GM12878 (cell line): ENCODE data around the gene ARRDC4. TPM values are rescaled to one million over a fixed set of nuclear protein-coding genes. Genes with fewer than 3 reads are reported as not detected.

Source experiments
- ATAC-seq: fragments of 200-7000 bp; cut with Tn5 transposase; 3 replicates; pipeline ENCODE4 v1.9.1; 2020; ENCODE audit warnings: mild to moderate bottlenecking, moderate library complexity
- BruUV-seq: library from RNA; stranded (reverse); fragments of 400-500 nt; replicated peaks from 2 replicates; lab custom pipeline; 2021; lab: Mats Ljungman, UMichigan
- CTCF ChIA-PET: fragments of 300-600 bp; sonication (Branson Sonifier 250); formaldehyde crosslinking; extraction: SDS; loops from one replicate; lab custom pipeline; 2021; ENCODE audit warnings: inconsistent platforms; lab: Yijun Ruan, JAX
- POLR2A ChIA-PET: fragments of 350-600 bp; formaldehyde crosslinking; extraction: SDS; loops from one replicate; lab custom pipeline; 2021; ENCODE audit warnings: inconsistent platforms; lab: Charles Lee
- RAD21 ChIA-PET: fragments of 300-600 bp; sonication (Branson Sonifier 250); formaldehyde crosslinking; loops from one replicate; lab custom pipeline; 2023; ENCODE audit warnings: antibody characterized with exemption; ENCODE audit not compliant: unreplicated experiment; lab: Charles Lee
- SMC1A ChIA-PET: fragments of 300-600 bp; sonication (Branson Sonifier 250); formaldehyde crosslinking; loops from one replicate; lab custom pipeline; 2023; ENCODE audit not compliant: unreplicated experiment, uncharacterized antibody; lab: Charles Lee
- DNase-seq: peaks from one replicate; pipeline ENCODE4 v3.0.0-alpha.2; 2011; ENCODE audit warnings: low read depth, low spot score
- FAIRE-seq: peaks from 3 replicates; lab custom pipeline; 2011; peaks lifted over from hg19 to GRCh38; lab: Jason Lieb, UNC
- H2AFZ ChIP-seq: 2 replicates; pipeline ENCODE4 v1.6.0; 2011; ENCODE audit warnings: low read depth, low read length, control low read depth; ENCODE audit not compliant: control insufficient read depth
- H3K27ac ChIP-seq: 2 replicates; pipeline ENCODE4 v1.5.1; 2011; ENCODE audit warnings: control low read depth; ENCODE audit not compliant: control insufficient read depth, insufficient read depth
- H3K27me3 ChIP-seq, 2 experiments: replicated peaks in 1 of 2; 2 replicates each; pipeline versions ENCODE4 v1.6.0 to v1.6.1; 2011; ENCODE audit warnings: low read length in 1 of 2; ENCODE audit not compliant: control insufficient read depth in 2 of 2, insufficient read depth in 2 of 2
- H3K36me3 ChIP-seq, 2 experiments: 2 replicates each; pipeline ENCODE4 v1.5.1; 2011; ENCODE audit warnings: low read length in 1 of 2; ENCODE audit not compliant: control insufficient read depth in 2 of 2, insufficient read depth in 2 of 2
- H3K4me1 ChIP-seq: 2 replicates; pipeline ENCODE4 v1.6.1; 2011; ENCODE audit warnings: mild to moderate bottlenecking, low read length, moderate library complexity, mixed read lengths; ENCODE audit not compliant: control insufficient read depth, insufficient read depth
- H3K4me2 ChIP-seq: 2 replicates; pipeline ENCODE4 v1.6.0; 2011; ENCODE audit warnings: control low read depth; ENCODE audit not compliant: control insufficient read depth, insufficient read depth
- H3K4me3 ChIP-seq: fragments of 200-600 bp; sonication (generic); 2 replicates; pipeline ENCODE4 v1.5.1; 2016
- H3K79me2 ChIP-seq: 2 replicates; pipeline ENCODE4 v1.6.0; 2011; ENCODE audit warnings: low read length; ENCODE audit not compliant: control insufficient read depth, insufficient read depth
- H3K9ac ChIP-seq: 2 replicates; pipeline ENCODE4 v1.8.0; 2011; ENCODE audit warnings: low read length, control low read depth, mixed read lengths; ENCODE audit not compliant: control insufficient read depth, insufficient read depth
- H3K9me3 ChIP-seq: replicated peaks from 3 replicates; pipeline ENCODE4 v1.5.1; 2011; ENCODE audit warnings: mild to moderate bottlenecking, low read length; ENCODE audit not compliant: control insufficient read depth, insufficient read depth
- H4K20me1 ChIP-seq: 2 replicates; pipeline ENCODE4 v1.6.0; 2011; ENCODE audit not compliant: control insufficient read depth, insufficient read depth
- CTCF ChIP-seq, 3 experiments: IDR thresholded peaks in 2 of 3; conservative IDR thresholded peaks in 1 of 3; 2 replicates each; pipeline ENCODE4 v1.5.1; 2011; ENCODE audit warnings: low read depth in 3 of 3, low read length in 3 of 3, mild to moderate bottlenecking in 3 of 3, control low read depth in 2 of 3, moderate library complexity in 2 of 3, inconsistent platforms in 1 of 3, mixed read lengths in 1 of 3; ENCODE audit not compliant: control insufficient read depth in 2 of 3, insufficient read depth in 1 of 3; ENCODE audit errors: extremely low read depth in 1 of 3
- MLLT1 ChIP-seq: fragments of 450-650 bp; IDR thresholded peaks from 2 replicates; pipeline ENCODE4 v1.6.1; 2016; ENCODE audit warnings: mild to moderate bottlenecking
- WGBS: methylation state at CpG from one replicate; pipeline ENCODE4 v1.1.6; 2016; ENCODE audit warnings: low lambda C conversion rate; ENCODE audit not compliant: insufficient replicate concordance, insufficient coverage; ENCODE audit errors: missing lambda C conversion rate; 5-methylcytosine and 5-hydroxymethylcytosine counted together
- in situ Hi-C: fragments of 300-500 bp; cut with MboI; formaldehyde crosslinking; loops from 9 replicates; pipeline ENCODE4 v1.14.3; 2018; ENCODE audit warnings: mixed read lengths
- intact Hi-C: fragments of 100-400 bp; cut with micrococcal nuclease; formaldehyde crosslinking; loops from one replicate; pipeline ENCODE4 v1.14.2; 2022; ENCODE audit not compliant: unreplicated experiment
- polyA plus RNA-seq, 11 experiments: library from polyadenylated mRNA; depleted of rRNA in 4 of 11; unstranded in 6 of 11; stranded (reverse) in 5 of 11; fragments of >200 nt; fragmentation: Nextera tagmentation in 4 of 11; fragmentation: Illumina TruSeq in 1 of 11; extraction: Ambion mirVana in 4 of 11; extraction: Trizol in 1 of 11; gene quantifications; 1 replicate in 1 of 11; 2 replicates in 10 of 11; pipeline versions ENCODE4 v1.2.1 to v1.2.3, GENCODE V29; 2011 to 2016; ENCODE audit warnings: inconsistent platforms in 2 of 11, missing spikeins in 2 of 11, low read depth in 1 of 11
- total RNA-seq, 4 experiments: library from RNA; depleted of rRNA in 3 of 4; stranded (reverse); fragments of >200 nt in 3 of 4; fragmentation: Illumina TruSeq in 1 of 4; extraction: Trizol in 1 of 4; gene quantifications; 2 replicates each; pipeline versions ENCODE4 v1.2.1 to v1.2.3, GENCODE V29; 2013 to 2021

The ARRDC4 gene
- total and polyA plus RNA-seq, 10 of the 15 experiments (the other 5 are each of a cell fraction or from before 2014, with no cell fraction given): 0.03 to 0.54 (median 0.07) TPM

- no peak for FAIRE-seq
- ATAC-seq: no peak
- Histone ChIP-seq H3K9ac (no peak overlapping the region), H3K27me3 (no peaks in the 10 kb centered on the region), H3K4me2 (no peak overlapping the region), H4K20me1 (no peaks in the 10 kb centered on the region), H3K27ac (no peak overlapping the region), H3K9me3 (no peaks in the 10 kb centered on the region), H3K4me3 (no peak overlapping the region), H3K79me2 (no peaks in the 10 kb centered on the region), H3K4me1 (no peaks in the 10 kb centered on the region), H2AFZ (no peak overlapping the region), H3K36me3 (no peaks in the 10 kb centered on the region)
- no TSS peak for BruUV-seq
- intact Hi-C loops (no loop called here), in situ Hi-C loops (no loop called here)
- ChIA-PET POLR2A (no interaction called here), RAD21 (no interaction called here), SMC1A (no interaction called here), CTCF (no interaction called here)
- DNase-seq: no peak
- TF ChIP-seq CTCF (IDR thresholded peaks at IDR 0.05 in 2 of 3, conservative IDR thresholded peaks at IDR 0.05 in 1 of 3; ENCODE audit: control insufficient read depth in 2 of 3, extremely low read depth in 1 of 3, insufficient read depth in 1 of 3, low read depth in 3 of 3, low read length in 3 of 3): 0 out of 6 replicates have a peak, but pooled peaks of 1 of the 3 experiments have one; percentile 1
- no peak for TF ChIP-seq MLLT1
- WGBS: 11% methylated on average over 5 of the region's 5 CpGs
Observed at GRCh38 chr15:97995881-97996603, 35.5 kb downstream of the ARRDC4 start.
